Measurements from ENCODE around the gene NTSR1. TPM values are rescaled to one million over a fixed set of nuclear protein-coding genes. Genes with fewer than 3 reads are reported as not detected.

Gene NTSR1
- total RNA-seq, 2 donors from 2014 or later: not detected

GRCh38 chr20:62712606-62713005, 4.0 kb downstream of the NTSR1 start:
- H3K36me3 Mint-ChIP-seq: no peaks in the 10 kb centered on the region
- ATAC-seq (no peak), DNase-seq (ENCODE audit: low spot score) (no peak)
- no peak overlapping the region for H3K4me3 Mint-ChIP-seq
- H3K9me3 Mint-ChIP-seq: no peaks in the 10 kb centered on the region
- H3K27ac Mint-ChIP-seq: no peak overlapping the region
- peaks cover 9 to 14% of the 10 kb centered on the region in 2 donors for H3K4me1 Mint-ChIP-seq (ENCODE audit: low read depth in 2 of 2)
- peaks cover 8 to 14% of the 10 kb centered on the region in 2 donors for H3K27me3 Mint-ChIP-seq

- Mint-ChIP-seq H3K4me1 (ENCODE audit: low read depth in 2 of 2) (peaks cover 9 to 16% of the 10 kb centered on the region in 2 donors), H3K4me3 (no peak overlapping the region), H3K27ac (peak overlapping the region in 1 of 2 donors; percentile 18), H3K36me3 (no peaks in the 10 kb centered on the region), H3K27me3 (peaks cover 8 to 12% of the 10 kb centered on the region in 2 donors), H3K9me3 (no peaks in the 10 kb centered on the region)
- ATAC-seq: no peak
- DNase-seq (ENCODE audit: low spot score): no peak
Observed at GRCh38 chr20:62714006-62714405, 5.4 kb downstream of the NTSR1 start.

- ATAC-seq (no peak), DNase-seq (ENCODE audit: low spot score) (no peak)
- H3K27me3 Mint-ChIP-seq: peaks cover 8 to 12% of the 10 kb centered on the region in 2 donors
- peaks cover 9 to 16% of the 10 kb centered on the region in 2 donors for H3K4me1 Mint-ChIP-seq (ENCODE audit: low read depth in 2 of 2)
- H3K27ac Mint-ChIP-seq: no peak overlapping the region
- H3K4me3 Mint-ChIP-seq: no peak overlapping the region
- peaks cover 6% of the 10 kb centered on the region for H3K36me3 Mint-ChIP-seq
- no peaks in the 10 kb centered on the region for H3K9me3 Mint-ChIP-seq
Observed at GRCh38 chr20:62714799-62715198, 6.2 kb downstream of the NTSR1 start.

- Mint-ChIP-seq H3K4me1 (ENCODE audit: low read depth in 2 of 2) (peaks cover 9 to 16% of the 10 kb centered on the region in 2 donors), H3K27ac (no peak overlapping the region), H3K9me3 (no peaks in the 10 kb centered on the region), H3K4me3 (no peak overlapping the region), H3K36me3 (peaks cover 6% of the 10 kb centered on the region), H3K27me3 (peaks cover 5 to 11% of the 10 kb centered on the region in 2 donors)
- ATAC-seq: no peak
- no peak for DNase-seq (ENCODE audit: low spot score)
Observed at GRCh38 chr20:62715201-62715600, 6.6 kb downstream of the NTSR1 start.

- ATAC-seq (peak; percentile 65 to 73), DNase-seq (ENCODE audit: low spot score) (no peak)
- peak overlapping the region; percentile 59 for H3K4me3 Mint-ChIP-seq
- H3K27ac Mint-ChIP-seq: no peak overlapping the region
- peaks cover 15% of the 10 kb centered on the region for H3K36me3 Mint-ChIP-seq
- peaks cover 0 to 8% of the 10 kb centered on the region in 2 donors for H3K27me3 Mint-ChIP-seq
- H3K9me3 Mint-ChIP-seq: peaks cover under 1% of the 10 kb centered on the region
- peaks cover 10 to 14% of the 10 kb centered on the region in 2 donors for H3K4me1 Mint-ChIP-seq (ENCODE audit: low read depth in 2 of 2)
Observed at GRCh38 chr20:62716198-62716940, 7.7 kb downstream of the NTSR1 start.

- H3K27ac Mint-ChIP-seq: no peak overlapping the region
- peaks cover 16 to 19% of the 10 kb centered on the region in 2 donors for H3K4me1 Mint-ChIP-seq (ENCODE audit: low read depth in 2 of 2)
- H3K4me3 Mint-ChIP-seq: peak overlapping the region; percentile 59
- peaks cover 0 to 11% of the 10 kb centered on the region in 2 donors for H3K27me3 Mint-ChIP-seq
- peaks cover 6% of the 10 kb centered on the region for H3K9me3 Mint-ChIP-seq
- peaks cover 21% of the 10 kb centered on the region for H3K36me3 Mint-ChIP-seq
- ATAC-seq (no peak), DNase-seq (ENCODE audit: low spot score) (no peak)
Observed at GRCh38 chr20:62716941-62717310, 8.3 kb downstream of the NTSR1 start.

GRCh38 chr20:62717933-62718332, 9.3 kb downstream of the NTSR1 start:
- Mint-ChIP-seq H3K27me3 (peaks cover 0 to 13% of the 10 kb centered on the region in 2 donors), H3K9me3 (peaks cover 6% of the 10 kb centered on the region)

GRCh38 chr20:62718546-62718945, 9.9 kb downstream of the NTSR1 start:
- ATAC-seq: no peak
- DNase-seq (ENCODE audit: low spot score): no peak
- H3K27me3 Mint-ChIP-seq: peaks cover 0 to 9% of the 10 kb centered on the region in 2 donors
- peaks cover 16 to 19% of the 10 kb centered on the region in 2 donors for H3K4me1 Mint-ChIP-seq (ENCODE audit: low read depth in 2 of 2)
- no peak overlapping the region for H3K4me3 Mint-ChIP-seq
- peaks cover 6% of the 10 kb centered on the region for H3K9me3 Mint-ChIP-seq
- H3K27ac Mint-ChIP-seq: no peak overlapping the region
- H3K36me3 Mint-ChIP-seq: peaks cover 22% of the 10 kb centered on the region

More at GRCh38 chr20:62717933-62718332, 9.3 kb downstream of the NTSR1 start:
- no peak overlapping the region for H3K27ac Mint-ChIP-seq
- no peak overlapping the region for H3K4me3 Mint-ChIP-seq
- ATAC-seq (no peak), DNase-seq (ENCODE audit: low spot score) (no peak)
- H3K4me1 Mint-ChIP-seq (ENCODE audit: low read depth in 2 of 2): peaks cover 16 to 19% of the 10 kb centered on the region in 2 donors
- H3K36me3 Mint-ChIP-seq: peaks cover 22% of the 10 kb centered on the region

GRCh38 chr20:62719250-62719935, 10.8 kb downstream of the NTSR1 start:
- H3K27ac Mint-ChIP-seq: no peak overlapping the region
- ATAC-seq (no peak), DNase-seq (ENCODE audit: low spot score) (no peak)
- H3K4me1 Mint-ChIP-seq (ENCODE audit: low read depth in 2 of 2): peaks cover 16 to 19% of the 10 kb centered on the region in 2 donors
- peaks cover 22% of the 10 kb centered on the region for H3K36me3 Mint-ChIP-seq
- peaks cover 0 to 8% of the 10 kb centered on the region in 2 donors for H3K27me3 Mint-ChIP-seq
- peaks cover 6% of the 10 kb centered on the region for H3K9me3 Mint-ChIP-seq
- H3K4me3 Mint-ChIP-seq: no peak overlapping the region

- Mint-ChIP-seq H3K9me3 (peaks cover 6% of the 10 kb centered on the region), H3K4me3 (no peak overlapping the region), H3K36me3 (peaks cover 22% of the 10 kb centered on the region), H3K27me3 (peaks cover 0 to 10% of the 10 kb centered on the region in 2 donors), H3K27ac (no peak overlapping the region), H3K4me1 (ENCODE audit: low read depth in 2 of 2) (peaks cover 8 to 11% of the 10 kb centered on the region in 2 donors)
- DNase-seq (ENCODE audit: low spot score): no peak
- peak in 1 of 2 donors; percentile 45 for ATAC-seq
Observed at GRCh38 chr20:62721511-62722370, 13.1 kb downstream of the NTSR1 start.

- DNase-seq (ENCODE audit: low spot score): no peak
- Mint-ChIP-seq H3K4me1 (ENCODE audit: low read depth in 2 of 2) (peaks cover 8 to 11% of the 10 kb centered on the region in 2 donors), H3K27me3 (peaks cover 0 to 9% of the 10 kb centered on the region in 2 donors), H3K9me3 (peaks cover 6% of the 10 kb centered on the region), H3K27ac (no peak overlapping the region), H3K4me3 (no peak overlapping the region), H3K36me3 (peaks cover 22% of the 10 kb centered on the region)
- no peak for ATAC-seq
Observed at GRCh38 chr20:62722627-62723026, 14.0 kb downstream of the NTSR1 start.

- Mint-ChIP-seq H3K4me1 (ENCODE audit: low read depth in 2 of 2) (peaks cover 11 to 12% of the 10 kb centered on the region in 2 donors), H3K36me3 (peaks cover 22% of the 10 kb centered on the region), H3K27me3 (peaks cover 0 to 7% of the 10 kb centered on the region in 2 donors), H3K27ac (no peak overlapping the region), H3K4me3 (no peak overlapping the region), H3K9me3 (peaks cover 6% of the 10 kb centered on the region)
- ATAC-seq (no peak), DNase-seq (ENCODE audit: low spot score) (no peak)
Observed at GRCh38 chr20:62723351-62723750, 14.7 kb downstream of the NTSR1 start.

GRCh38 chr20:62723768-62724450, 15.3 kb downstream of the NTSR1 start:
- ATAC-seq (no peak), DNase-seq (ENCODE audit: low spot score) (no peak)
- H3K36me3 Mint-ChIP-seq: peaks cover 22% of the 10 kb centered on the region
- peaks cover 0 to 7% of the 10 kb centered on the region in 2 donors for H3K27me3 Mint-ChIP-seq
- H3K9me3 Mint-ChIP-seq: peaks cover 6% of the 10 kb centered on the region
- no peak overlapping the region for H3K4me3 Mint-ChIP-seq
- no peak overlapping the region for H3K27ac Mint-ChIP-seq
- H3K4me1 Mint-ChIP-seq (ENCODE audit: low read depth in 2 of 2): peaks cover 14 to 15% of the 10 kb centered on the region in 2 donors
